ENCODE measurements around the gene PIAS2.

PIAS2 gene

GRCh38 chr18:46759890-46760289, 157.4 kb downstream of the PIAS2 start:
- DNase-seq (ENCODE audit: low read depth) = no peak

GRCh38 chr18:46756559-46757201, 160.6 kb downstream of the PIAS2 start, which contains the start of gene ST8SIA5:
TSS of gene ST8SIA5 (minus strand) at chr18:46757053. CDS start at chr18:46756508, 545 bp downstream.
- no peak for DNase-seq (ENCODE audit: low read depth)

DNA sequence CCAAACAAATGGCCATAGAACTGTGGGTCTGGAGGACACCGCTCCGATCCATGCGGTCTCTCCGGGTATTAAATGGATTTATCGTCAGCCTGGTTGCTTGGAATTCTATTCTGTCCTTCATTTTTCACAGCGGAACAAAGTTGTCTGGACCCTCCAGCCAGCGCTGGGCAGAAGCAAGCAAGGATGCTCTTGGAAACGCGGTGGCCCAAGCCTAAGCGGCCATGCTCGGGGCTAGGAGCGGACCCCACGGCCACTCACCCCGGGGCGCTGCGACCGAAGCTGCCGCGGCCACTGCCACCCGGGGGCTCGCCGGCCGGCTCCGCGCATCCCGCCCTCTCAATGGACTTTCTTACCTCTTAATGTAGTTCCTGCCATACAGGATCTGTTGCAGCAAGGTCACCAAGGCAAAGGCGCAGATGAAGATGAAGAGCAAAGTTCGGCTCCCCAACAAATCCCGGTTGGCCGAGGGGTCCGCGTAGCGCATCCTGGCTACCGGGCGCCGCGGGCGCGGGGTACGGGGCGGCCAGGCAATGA, 161.2 kb downstream of the PIAS2 start:
- no peak for DNase-seq (ENCODE audit: low read depth)

DNA sequence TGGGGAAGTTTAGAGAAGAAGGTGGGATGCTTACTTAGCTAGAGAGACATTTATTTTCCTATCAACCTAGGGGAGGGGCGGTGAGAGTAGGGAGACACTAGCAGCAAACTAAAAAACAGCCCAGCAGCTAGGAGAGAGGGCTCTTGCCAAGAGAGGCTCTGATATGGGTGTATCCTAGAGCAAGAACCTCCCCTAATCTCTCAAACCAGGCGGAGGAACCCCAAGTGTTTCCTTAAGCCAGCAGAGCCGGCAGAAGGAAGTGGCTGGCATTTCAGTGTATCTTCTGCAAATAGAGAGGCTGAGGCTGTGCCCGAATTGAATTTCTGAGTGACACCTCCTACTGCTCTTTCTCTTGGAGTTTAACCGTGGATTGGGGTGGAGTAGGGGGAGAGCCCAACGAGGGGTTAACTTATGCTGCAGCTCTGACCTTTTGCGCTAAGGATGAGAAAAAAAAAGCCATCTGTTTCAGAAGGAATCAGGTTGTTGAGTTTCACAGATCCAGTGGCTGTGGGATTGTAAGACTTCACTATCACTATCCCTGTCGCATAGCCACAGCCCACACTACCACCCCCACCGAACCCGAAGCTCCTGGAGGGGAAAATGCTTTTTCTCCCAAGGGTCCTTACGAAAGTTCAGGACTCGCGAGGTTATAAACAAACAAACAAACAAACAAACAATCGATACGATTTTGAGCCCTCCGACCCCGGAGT, 161.8 kb downstream of the PIAS2 start:
- DNase-seq (ENCODE audit: low read depth) = no peak

- DNase-seq (ENCODE audit: low read depth) = no peak
These were observed 162.5 kb downstream of the PIAS2 start for GRCh38 chr18:46754661-46755292.

- no peak for DNase-seq (ENCODE audit: low read depth)
These were observed 163.1 kb downstream of the PIAS2 start for GRCh38 chr18:46754188-46754587.

Data from GM04503 (cell line).